HepG2 (cell line): ENCODE measurements around the gene NAIF1. TPM values are rescaled to one million over a fixed set of nuclear protein-coding genes. Genes with fewer than 3 reads are reported as not detected.
A peak's percentile ranks its signal among the peaks of the same experiment; 100 is the strongest.

Source experiments
- ARID4A ChIP-seq: sonication (generic); formaldehyde crosslinking; IDR thresholded peaks from 2 replicates; pipeline ENCODE4 v1.5.0; 2020; ENCODE audit warnings: mild to moderate bottlenecking, missing genetic modification reagents, borderline replicate concordance
- ATF7-NPFF ChIP-seq: sonication (generic); formaldehyde crosslinking; IDR thresholded peaks from 2 replicates; pipeline ENCODE4 v1.8.1; 2023; ENCODE audit warnings: mild to moderate bottlenecking, low read depth, missing genetic modification reagents, moderate library complexity
- HMG20A ChIP-seq: IDR thresholded peaks from 2 replicates; pipeline ENCODE4 v1.6.1; 2016; ENCODE audit warnings: borderline replicate concordance
- MIER3 ChIP-seq: IDR thresholded peaks from 2 replicates; pipeline ENCODE4 v1.6.1; 2016; ENCODE audit warnings: missing compliant biosample characterization, borderline replicate concordance
- NONO ChIP-seq, 2 experiments: fragments of 450-650 bp in 1 of 2; sonication (generic) in 1 of 2; formaldehyde crosslinking in 1 of 2; IDR thresholded peaks in 1 of 2; conservative IDR thresholded peaks in 1 of 2; 2 replicates each; pipeline versions ENCODE4 v1.6.1 to v1.8.0; 2017 to 2022; ENCODE audit warnings: mild to moderate bottlenecking in 1 of 2, missing genetic modification reagents in 1 of 2, moderate library complexity in 1 of 2
- PHF8 ChIP-seq: sonication (generic); formaldehyde crosslinking; IDR thresholded peaks from 2 replicates; pipeline ENCODE4 v1.5.0; 2020; ENCODE audit warnings: missing genetic modification reagents
- RELA ChIP-seq: sonication (generic); formaldehyde crosslinking; IDR thresholded peaks from 2 replicates; pipeline ENCODE4 v1.4.0; 2020; ENCODE audit warnings: missing genetic modification reagents
- SMC3 ChIP-seq: IDR thresholded peaks from 2 replicates; pipeline ENCODE4 v1.6.1; 2011; ENCODE audit warnings: low read length, improper control_type of control experiment
- XRCC5 ChIP-seq: fragments of 200-400 bp; formaldehyde crosslinking; optimal IDR thresholded peaks from 2 replicates; pipeline ENCODE3; 2017; ENCODE audit warnings: mild to moderate bottlenecking, low read length
- ZBTB21 ChIP-seq: sonication (generic); formaldehyde crosslinking; IDR thresholded peaks from 2 replicates; pipeline ENCODE4 v1.4.0; 2020; ENCODE audit warnings: missing genetic modification reagents
- ZBTB26 ChIP-seq: IDR thresholded peaks from 2 replicates; pipeline ENCODE4 v1.6.1; 2016; ENCODE audit warnings: missing compliant biosample characterization, missing genetic modification reagents, borderline replicate concordance
- ZNF234 ChIP-seq: sonication (generic); formaldehyde crosslinking; conservative IDR thresholded peaks from 2 replicates; pipeline ENCODE4 v1.5.1; 2020; ENCODE audit warnings: mild to moderate bottlenecking, missing genetic modification reagents
- ZNF335 ChIP-seq: sonication (generic); formaldehyde crosslinking; IDR thresholded peaks from 2 replicates; pipeline ENCODE4 v1.4.0; 2020; ENCODE audit warnings: missing genetic modification reagents
- ZNF558 ChIP-seq: sonication (generic); formaldehyde crosslinking; IDR thresholded peaks from 2 replicates; pipeline ENCODE4 v1.9.0; 2022; ENCODE audit warnings: mild to moderate bottlenecking, missing genetic modification reagents, borderline replicate concordance
- ZNF589 ChIP-seq: sonication (generic); formaldehyde crosslinking; conservative IDR thresholded peaks from 2 replicates; pipeline ENCODE4 v1.8.0; 2022; ENCODE audit warnings: mild to moderate bottlenecking, moderate library complexity, missing genetic modification reagents
- polyA plus RNA-seq, 8 experiments: library from polyadenylated mRNA; depleted of rRNA in 3 of 8; stranded (reverse) in 7 of 8; unstranded in 1 of 8; fragments of >200 nt; fragmentation: Illumina TruSeq in 4 of 8; extraction: Trizol in 4 of 8; gene quantifications; 2 replicates each; pipeline versions ENCODE4 v1.2.1 to v1.2.3, GENCODE V29; 2011 to 2016; ENCODE audit warnings: low read depth in 4 of 8, missing spikeins in 1 of 8, mixed read lengths in 1 of 8; ENCODE audit not compliant: insufficient read depth in 1 of 8
- total RNA-seq, 5 experiments: library from RNA; depleted of rRNA; stranded (reverse); fragments of >200 nt; fragmentation: Illumina TruSeq; extraction: Trizol; gene quantifications; 2 replicates each; pipeline ENCODE4 v1.2.3, GENCODE V29; 2016; ENCODE audit warnings: low read depth in 1 of 5
- TF ChIP-seq, protein P1 (sequence below): IDR thresholded peaks from 2 replicates; pipeline ENCODE4 v1.6.1; 2016
- TF ChIP-seq, protein P2 (sequence below): IDR thresholded peaks from 2 replicates; pipeline ENCODE4 v1.6.1; 2016; ENCODE audit warnings: control low read depth
- TF ChIP-seq, protein P3 (sequence below): sonication (generic); formaldehyde crosslinking; IDR thresholded peaks from 2 replicates; pipeline ENCODE4 v1.8.1; 2022; ENCODE audit warnings: mild to moderate bottlenecking, missing genetic modification reagents

Gene NAIF1
- total and polyA plus RNA-seq, 2 of the 13 experiments (the other 11 are each of a cell fraction or from before 2014, with no cell fraction given) = 6.0 to 6.9 TPM

GRCh38 chr9:128034821-128035652 lies 32.1 kb downstream of the NAIF1 start (continued):
- TF ChIP-seq ARID4A (CRISPR knock-in tag) (peak; percentile 36; the same call in 1 of the 2 replicates), SMC3 (peak; percentile 91), ZNF335 (CRISPR knock-in tag) (no peak), HMG20A (CRISPR knock-in tag) (no peak), XRCC5 (peak; percentile 26), ZBTB21 (CRISPR knock-in tag) (no peak), ZNF589 (no peak), PHF8 (CRISPR knock-in tag) (no peak), RELA (CRISPR knock-in tag) (no peak), ZBTB26 (0 out of 2 replicates have a peak, but pooled peaks have one; percentile 17), ZNF234 (CRISPR knock-in tag) (no peak), ATF7-NPFF (CRISPR knock-in tag) (0 out of 2 replicates have a peak, but pooled peaks have one; percentile 40), MIER3 (no peak; the same call in 1 of the 2 replicates), NONO (IDR thresholded peaks at IDR 0.05) (no peak), NONO (CRISPR knock-in tag; conservative IDR thresholded peaks at IDR 0.05) (no peak), ZNF558 (CRISPR knock-in tag) (no peak)
- TF ChIP-seq, protein P1, sequence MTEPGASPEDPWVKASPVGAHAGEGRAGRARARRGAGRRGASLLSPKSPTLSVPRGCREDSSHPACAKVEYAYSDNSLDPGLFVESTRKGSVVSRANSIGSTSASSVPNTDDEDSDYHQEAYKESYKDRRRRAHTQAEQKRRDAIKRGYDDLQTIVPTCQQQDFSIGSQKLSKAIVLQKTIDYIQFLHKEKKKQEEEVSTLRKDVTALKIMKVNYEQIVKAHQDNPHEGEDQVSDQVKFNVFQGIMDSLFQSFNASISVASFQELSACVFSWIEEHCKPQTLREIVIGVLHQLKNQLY = no peak
- TF ChIP-seq, protein P2, sequence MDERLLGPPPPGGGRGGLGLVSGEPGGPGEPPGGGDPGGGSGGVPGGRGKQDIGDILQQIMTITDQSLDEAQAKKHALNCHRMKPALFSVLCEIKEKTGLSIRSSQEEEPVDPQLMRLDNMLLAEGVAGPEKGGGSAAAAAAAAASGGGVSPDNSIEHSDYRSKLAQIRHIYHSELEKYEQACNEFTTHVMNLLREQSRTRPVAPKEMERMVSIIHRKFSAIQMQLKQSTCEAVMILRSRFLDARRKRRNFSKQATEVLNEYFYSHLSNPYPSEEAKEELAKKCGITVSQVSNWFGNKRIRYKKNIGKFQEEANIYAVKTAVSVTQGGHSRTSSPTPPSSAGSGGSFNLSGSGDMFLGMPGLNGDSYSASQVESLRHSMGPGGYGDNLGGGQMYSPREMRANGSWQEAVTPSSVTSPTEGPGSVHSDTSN (CRISPR knock-in tag) = no peak
- TF ChIP-seq, protein P3, sequence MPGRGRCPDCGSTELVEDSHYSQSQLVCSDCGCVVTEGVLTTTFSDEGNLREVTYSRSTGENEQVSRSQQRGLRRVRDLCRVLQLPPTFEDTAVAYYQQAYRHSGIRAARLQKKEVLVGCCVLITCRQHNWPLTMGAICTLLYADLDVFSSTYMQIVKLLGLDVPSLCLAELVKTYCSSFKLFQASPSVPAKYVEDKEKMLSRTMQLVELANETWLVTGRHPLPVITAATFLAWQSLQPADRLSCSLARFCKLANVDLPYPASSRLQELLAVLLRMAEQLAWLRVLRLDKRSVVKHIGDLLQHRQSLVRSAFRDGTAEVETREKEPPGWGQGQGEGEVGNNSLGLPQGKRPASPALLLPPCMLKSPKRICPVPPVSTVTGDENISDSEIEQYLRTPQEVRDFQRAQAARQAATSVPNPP (CRISPR knock-in tag) = no peak
